GM21367 (cell line): Measurements from ENCODE around the gene NPR2.

Experiments
- ATAC-seq: cut with Tn5 transposase; IDR thresholded peaks from one replicate; pipeline ENCODE4 v1.9.1; 2021; ENCODE audit not compliant: unreplicated experiment

The NPR2 gene

DNA sequence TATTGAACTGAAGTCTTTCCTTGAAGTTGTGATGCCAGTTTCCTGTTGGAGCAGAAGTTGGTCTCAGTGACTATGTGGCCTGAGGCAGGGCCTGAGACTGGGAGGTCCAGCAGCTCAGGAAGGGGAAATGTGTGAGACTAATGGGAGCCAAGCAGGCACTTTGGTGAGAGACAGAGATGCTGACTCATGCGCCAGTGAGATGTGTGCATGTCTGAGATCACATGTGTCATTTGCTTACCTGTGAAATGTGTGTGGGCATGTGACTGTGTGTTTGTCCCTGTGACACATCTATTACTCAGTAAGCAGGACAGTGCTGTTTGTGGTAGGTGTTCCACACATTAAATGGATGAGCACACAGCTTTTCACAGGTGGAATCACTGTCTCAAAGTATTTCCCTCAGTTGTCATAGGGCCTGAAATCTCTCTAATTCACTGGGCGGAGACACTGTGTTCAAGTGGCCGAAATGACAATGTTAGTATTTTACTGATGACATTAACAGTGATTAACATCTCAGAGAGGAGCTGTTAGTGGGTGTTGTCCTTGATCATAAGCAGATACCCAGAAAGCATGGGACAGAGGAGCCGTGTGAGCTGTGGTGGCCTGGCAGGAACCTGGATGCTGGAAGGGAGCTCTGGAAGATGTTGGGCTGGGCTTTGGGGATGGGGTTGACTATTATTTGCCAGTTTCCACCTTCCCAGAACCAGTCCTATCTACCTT lies 7.4 kb downstream of the NPR2 start:
- ATAC-seq: no peak

DNA sequence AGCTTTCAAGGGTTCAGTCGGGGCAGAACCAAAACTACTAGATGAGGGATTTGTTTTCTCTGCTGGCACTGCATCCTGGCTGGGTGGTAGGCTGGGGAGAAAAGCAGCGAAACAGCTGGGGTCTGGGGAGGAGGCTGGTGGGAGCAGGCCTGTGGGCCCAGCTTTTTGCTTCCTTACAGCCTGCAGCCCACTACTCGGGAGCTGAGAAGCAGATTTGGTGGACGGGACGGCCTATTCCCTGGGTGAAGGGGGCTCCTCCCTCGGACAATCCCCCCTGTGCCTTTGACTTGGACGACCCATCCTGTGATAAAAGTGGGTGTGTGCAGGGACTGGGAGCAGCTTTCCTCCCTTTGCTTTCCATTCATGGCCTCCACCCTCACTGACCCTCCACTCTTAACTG lies 9.1 kb downstream of the NPR2 start:
- no peak for ATAC-seq

DNA sequence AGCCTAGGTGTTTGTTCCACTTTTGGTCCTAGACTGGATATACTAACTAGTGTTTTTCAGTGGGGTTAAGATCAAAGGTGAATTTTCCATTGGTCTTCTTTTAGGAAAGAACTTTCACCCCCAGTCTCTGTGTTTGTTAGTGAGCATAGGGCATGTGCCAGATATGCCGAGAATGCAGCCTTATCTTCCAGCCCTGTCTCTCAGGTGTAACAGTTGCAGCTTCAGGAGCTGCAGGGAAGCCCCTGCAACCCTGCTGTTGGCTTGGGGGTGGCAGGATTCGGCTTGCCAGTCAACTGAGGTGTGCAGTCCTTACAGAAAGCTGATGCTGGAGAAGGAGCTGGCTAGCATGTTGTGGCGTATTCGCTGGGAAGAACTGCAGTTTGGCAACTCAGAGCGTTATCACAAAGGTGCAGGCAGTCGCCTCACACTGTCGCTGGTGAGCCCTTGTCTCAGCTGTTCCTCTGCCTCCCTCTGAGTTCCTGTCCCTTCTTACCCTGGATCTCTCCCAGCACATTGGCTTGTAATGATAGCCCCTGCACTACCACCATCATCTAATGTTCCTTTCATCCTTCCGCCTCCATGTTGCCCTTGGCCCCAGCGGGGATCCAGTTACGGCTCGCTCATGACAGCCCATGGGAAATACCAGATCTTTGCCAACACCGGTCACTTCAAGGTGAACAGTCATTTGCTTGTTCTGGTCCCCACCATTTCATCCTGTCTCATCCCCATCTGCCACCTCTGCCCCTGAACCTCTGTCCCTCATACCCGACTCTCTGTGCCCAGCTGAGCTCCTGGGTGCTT lies 10.1 kb downstream of the NPR2 start:
- no peak for ATAC-seq

DNA sequence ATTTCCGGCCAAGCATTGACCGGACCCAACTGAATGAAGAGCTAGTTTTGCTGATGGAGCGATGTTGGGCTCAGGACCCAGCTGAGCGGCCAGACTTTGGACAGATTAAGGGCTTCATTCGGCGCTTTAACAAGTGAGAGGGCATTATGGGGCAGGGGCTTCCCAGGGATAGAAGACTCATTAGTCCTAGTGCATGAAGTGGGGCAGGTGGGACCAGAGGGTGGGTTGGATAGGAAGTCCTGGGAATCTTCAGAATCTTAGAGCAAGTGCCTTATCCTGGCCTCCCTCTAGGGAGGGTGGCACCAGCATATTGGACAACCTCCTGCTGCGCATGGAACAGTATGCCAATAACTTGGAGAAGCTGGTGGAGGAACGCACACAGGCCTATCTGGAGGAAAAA lies 14.7 kb downstream of the NPR2 start:
- no peak for ATAC-seq

DNA sequence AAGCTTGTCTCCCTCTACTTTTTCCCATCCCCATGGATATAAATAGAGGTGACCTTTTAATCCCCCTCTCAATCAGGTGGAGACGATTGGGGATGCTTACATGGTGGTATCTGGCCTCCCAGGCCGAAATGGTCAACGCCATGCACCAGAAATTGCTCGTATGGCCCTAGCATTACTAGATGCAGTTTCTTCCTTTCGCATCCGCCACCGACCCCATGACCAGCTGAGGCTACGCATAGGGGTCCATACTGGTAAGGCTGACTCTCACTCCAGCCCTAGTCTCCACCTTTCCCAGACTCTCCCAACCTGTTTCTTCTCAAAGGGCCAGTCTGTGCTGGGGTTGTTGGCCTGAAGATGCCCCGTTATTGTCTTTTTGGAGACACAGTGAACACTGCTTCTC lies 17.0 kb downstream of the NPR2 start:
- no peak for ATAC-seq

DNA sequence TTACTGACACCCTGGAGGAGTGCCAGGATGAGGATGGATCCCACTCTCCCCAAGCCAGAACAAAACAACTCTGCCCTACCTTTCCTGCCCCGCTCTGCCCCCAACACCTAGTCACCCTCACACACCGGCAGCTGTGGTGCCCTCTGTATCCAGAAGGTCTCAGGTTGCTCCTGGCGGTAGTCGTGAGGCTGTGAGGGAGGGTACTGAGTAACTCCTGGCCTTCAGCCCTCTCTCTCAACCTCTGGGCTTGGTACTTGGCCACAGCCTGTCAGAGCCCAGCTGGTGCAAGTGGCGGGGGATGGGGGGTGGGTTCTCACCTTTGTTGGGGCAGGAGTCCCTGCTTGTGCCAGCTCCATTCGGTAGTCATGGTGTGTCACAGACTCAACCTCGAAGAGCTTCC lies 18.7 kb downstream of the NPR2 start:
- no peak for ATAC-seq

DNA sequence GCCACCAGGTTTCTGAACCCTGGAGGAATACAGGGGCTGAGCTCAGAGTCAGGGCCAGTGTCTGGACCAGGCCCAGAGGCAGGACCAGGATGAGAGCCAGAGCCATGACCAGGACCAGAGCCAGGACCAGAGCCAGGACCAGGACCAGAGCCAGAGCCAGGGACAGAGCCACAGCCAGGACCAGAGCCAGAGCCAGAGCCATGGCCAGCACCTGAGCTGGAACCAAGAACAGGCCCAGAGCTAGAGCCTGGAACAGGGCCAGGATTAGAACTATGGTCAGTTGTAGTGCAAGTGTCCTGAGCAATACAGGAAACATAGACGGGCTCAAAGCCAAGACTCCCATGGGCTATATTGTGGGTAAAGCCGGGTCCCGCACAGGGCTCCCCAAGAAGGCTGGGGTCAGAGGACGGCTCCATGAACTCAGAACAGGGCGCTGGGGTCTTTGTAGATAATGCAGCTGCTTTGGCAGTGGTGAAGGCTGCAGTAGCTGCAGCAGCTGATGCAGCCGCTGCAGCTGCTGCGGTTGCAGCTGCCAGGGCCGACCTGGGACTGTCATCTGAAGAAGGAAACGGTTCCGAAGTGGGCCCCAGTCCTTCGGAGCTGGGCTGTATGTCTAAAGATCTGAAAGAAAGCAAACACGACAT lies 20.1 kb downstream of the NPR2 start:
- ATAC-seq: no peak

DNA sequence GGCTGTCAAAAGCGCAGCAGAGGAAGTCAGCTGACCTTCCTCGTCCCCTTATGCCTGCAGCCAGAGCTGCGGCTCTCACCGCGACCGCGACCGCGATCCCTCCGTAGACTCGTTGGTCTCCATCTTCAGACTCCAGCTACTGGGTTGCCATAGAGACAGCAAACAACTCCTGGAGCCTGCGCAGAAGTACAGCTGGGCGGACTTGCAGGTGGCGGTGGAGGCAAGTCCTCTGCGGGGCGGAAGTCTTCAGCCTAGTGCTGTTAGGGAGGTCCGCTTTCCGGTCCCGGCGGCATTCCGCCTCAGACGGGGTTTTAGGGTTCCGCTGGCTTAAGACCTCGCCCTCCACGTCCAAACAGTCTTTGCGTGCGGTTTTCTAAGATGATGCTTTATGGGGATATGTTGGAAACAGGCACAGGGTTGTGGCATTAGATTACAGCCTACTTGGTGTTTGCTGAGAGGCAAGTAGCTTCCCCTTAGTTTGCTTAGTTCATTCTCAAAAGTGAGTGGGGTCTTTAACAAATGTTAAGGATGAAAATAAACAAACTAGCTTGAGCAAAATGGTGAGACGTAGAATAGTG lies 20.7 kb downstream of the NPR2 start, which contains the start of gene SPAG8:
SPAG8 (minus strand) TSS at position 238 of the 578 bp plus-strand sequence; CDS start at position 123, 115 bp downstream.
- ATAC-seq: peak; percentile 70

DNA sequence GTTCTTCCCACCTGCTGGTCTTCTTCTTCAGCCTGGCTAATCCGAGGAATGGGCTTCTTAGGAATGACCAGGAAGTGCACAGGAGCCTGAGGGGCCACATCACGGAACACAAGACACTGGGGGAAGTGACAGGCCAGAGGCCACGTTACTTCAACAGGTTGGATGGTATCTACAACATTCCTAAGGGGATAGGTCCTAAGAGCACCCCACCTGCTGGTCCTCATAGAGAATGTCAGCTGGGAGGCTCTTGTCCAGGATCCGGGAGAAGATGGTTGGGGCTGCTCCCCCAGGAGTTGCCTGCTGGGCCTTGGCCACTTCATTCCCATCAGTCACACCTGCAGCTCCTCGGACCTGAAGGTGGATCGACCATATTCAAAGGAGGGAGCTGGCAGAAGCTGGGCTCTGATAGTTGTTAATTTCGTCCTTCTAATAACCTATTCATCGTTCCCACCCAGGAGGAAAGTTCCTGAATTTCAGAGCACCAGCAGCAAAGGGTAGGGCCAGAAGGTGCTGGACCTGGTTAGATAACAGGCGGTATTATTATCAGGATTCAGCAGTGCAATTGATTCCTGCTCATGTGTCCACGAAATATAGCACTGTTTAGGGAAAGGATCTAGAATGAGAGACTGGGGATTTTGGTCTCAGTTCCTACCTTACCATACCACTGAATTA lies 22.2 kb downstream of the NPR2 start:
- no peak for ATAC-seq

DNA sequence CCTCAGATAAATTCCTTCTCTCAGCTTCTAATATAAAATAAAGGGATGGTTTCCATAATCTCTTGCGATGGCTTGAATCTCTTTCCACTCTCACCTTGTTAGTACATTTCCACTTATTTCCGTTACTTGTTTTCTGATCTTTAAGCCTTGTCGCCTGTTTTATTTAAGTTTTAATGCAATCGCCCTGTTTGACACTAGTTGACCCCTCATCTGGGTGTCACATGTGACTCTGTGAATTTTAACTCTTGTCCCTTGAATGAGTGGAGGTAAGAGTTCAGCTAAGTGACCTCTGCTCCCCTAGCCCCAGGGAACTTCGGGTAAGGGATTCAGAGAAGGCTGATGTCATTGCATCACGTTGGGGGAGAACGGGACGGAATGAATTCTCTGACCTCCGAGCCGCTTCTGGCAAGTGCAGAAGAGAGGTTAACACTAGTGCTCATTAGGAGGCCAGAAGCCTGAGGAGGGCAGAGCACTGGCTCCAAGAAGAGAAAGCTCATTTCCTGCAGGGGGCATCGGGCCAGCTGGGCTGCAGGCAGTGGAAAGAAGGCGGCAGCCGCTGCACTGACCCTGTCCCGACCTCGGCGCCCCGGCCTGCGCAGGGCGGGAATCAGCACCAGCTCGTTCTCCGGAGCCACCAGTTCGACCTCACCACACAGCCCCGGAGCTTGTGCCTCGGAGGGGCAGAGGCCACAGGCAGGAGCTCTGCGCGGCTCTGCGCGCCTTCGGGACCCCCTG lies 22.9 kb downstream of the NPR2 start:
- peak; percentile 15 for ATAC-seq

DNA sequence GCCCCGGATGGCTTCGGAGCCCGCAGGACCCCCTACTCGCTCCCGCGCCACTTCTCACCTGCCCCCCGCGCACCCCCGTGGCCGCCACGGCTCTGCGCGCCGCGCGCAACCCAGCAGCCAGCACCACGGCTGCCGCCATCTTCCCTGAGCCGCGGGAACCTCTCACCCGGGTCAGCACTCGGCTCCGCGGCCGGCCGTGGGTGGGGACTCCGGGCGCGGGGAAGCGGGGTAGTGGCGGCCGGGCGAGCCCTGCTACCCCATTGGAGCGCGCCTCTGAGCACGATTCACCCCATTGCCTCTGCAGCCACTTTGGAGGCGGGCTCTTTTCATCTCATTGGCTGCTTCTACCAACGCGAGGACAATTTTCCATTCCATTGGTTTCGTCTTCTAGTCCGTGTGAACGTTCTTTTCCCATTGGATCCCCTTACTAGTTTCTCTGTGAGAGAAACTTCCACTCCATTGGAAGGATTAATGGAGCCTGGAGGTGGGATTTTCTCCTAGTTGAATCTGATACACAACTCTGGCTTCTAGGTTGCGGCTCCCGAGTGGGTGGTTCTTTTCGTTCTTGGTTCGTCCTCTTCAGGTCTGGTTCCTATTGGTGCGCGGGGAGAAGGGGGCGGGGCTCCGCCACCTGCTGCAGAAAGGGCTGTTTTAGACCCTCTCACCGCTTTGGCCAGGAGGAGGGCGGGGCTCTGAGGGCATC lies 23.6 kb downstream of the NPR2 start, which contains the start of gene HINT2:
HINT2 (minus strand) TSS at position 202 of the 703 bp plus-strand sequence; CDS start at position 139, 63 bp downstream.
- peak; percentile 57 for ATAC-seq

DNA sequence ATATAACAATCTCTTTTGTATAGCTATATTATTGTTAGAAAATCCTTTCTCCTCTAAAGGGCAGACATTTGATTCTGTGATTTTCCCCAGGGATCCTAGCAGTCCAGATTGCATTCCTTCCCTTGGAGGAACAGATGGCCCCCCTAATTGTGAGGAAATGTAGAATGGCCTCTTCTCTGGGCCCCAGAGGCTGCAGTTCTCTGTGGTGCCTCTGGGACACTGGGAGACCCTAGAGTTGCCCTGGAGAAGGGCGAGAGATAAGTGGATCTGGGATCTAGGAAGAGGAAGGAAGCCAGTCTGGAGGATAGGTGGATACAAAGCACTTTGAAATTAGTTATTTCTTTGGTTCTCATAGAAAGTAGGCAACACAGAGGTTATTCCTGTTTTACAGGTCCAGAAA lies 25.3 kb downstream of the NPR2 start:
- ATAC-seq: no peak

DNA sequence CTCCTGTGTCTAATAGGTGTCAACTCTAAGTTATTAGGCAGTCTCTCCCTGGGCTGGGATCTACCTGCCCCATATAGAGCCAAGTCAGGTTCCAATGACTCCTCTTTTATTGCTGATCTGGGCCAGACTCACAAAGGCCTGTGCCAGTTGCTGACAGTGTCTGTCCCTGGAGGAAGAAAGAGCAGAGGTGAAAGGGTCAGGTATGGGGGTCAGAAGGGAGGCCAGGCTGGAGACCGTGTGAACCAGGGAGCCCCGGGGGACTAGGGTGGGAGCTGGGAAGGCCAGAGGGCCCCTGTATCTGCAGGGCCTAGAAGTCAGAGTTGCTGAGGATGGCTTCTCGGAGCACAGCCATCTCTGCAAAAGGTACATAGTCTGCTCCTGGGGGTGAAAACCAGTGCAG lies 26.9 kb downstream of the NPR2 start:
- ATAC-seq: no peak

DNA sequence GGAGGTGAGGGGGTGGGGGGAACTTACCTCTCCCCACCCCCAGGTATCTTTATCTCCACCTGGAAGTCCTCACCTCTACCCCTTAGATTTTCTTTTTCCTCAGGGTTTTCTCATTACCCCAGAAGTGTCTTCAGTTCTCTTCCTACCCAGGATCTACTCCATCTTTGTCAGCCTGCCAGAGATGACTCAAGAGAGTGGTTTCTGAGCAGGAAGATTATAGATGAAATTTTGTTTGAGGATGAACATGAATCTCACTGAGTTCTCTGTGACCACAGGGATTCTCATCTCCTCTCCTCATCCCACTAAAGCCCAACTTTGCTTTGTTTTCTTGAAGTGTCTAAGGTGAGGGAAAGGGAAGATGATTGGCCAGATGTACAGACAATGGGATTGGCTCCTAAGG lies 28.7 kb downstream of the NPR2 start:
- ATAC-seq: no peak

DNA sequence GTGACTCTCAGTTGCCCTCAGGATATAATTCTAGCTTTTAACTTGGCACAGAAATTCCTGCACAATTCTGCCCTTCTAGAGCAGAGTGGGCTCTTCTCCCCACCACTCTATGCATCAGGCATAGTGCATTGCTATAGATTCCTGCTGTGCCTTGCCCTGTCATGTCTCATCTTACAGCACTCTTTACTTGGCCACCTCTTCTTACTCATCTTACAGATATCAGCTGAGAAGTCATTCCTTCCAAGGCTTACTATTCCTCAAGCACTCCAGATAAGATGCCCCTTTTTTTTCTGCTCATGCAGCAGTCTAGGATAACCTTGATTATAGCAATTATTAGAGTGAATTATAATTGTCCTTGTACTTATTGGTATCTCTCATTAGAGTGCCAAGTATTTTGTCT lies 31.5 kb downstream of the NPR2 start:
- ATAC-seq: no peak

DNA sequence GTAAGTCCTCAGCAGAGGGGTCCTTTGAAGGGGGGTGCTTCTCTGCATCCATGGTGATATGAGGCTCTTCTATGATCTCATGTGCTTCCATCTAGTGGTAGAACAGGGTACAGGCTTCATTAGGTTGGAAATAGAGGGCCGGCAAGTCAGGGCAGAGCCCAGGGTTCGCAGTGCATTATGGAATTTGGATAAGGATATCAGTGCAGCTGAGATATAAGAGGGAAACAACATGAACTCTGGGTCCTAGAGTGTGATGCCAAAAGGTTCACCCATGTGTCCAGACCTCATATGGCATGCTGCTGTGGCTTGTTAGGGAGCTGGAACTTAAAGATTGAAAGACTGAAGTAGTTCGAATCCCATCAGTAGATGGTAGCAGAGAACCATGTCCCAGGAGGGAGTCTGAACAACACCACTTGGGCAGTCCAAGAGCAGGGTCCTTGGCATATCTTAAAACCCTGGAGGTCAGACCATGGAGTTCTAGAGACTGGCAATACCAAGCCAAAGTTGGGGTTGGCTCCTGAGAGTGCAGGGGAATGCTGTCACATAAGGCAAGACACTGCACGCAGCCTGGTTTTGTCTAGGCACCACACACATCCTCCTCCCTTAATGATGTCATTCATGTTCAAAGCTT lies 34.8 kb downstream of the NPR2 start:
- no peak for ATAC-seq

DNA sequence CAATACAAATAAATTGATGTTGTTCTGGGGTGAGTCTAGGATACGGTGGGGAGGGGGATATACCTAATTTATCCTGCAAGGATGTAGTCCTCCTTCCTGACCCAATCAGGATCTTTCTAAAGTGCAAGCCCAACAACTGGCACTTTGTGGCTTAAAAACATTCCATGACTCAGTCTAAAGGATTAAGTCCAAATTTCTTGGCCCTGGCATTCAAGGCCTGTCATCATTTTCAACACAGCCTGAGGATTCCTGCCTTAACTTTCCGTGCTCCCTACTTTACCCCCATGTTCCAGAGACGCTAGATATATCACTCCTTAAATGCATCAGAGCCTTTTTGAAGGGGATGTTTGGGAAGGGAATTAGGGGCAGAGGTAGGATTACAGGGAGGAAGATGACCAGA lies 36.1 kb downstream of the NPR2 start:
- ATAC-seq: no peak

DNA sequence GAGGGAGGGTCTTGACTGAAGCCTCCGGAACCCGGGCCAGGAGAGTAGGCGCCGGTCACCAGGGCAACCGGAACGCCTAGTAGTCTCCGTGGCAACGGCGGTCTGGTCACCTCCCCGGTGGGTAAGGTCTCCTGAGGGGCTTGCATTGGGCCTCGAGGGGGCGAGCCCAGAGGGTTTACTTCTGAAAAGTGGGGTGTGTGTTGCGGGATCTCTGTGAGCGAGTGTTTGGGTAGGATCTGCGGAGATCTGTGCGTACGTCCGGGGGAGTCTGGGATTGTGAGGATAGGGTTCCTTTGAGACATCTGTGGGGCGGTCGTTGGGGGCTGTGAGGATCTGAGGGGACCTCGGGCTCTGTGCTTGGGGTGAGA lies 37.3 kb downstream of the NPR2 start, which contains the start of gene FAM221B:
FAM221B (minus strand) TSS at position 17 of the 368 bp plus-strand sequence. CDS start 2,571 bp downstream, outside the sequence.
- no peak for ATAC-seq
